ENCODE data around the gene ISM1. TPM values are rescaled to one million over a fixed set of nuclear protein-coding genes. Genes with fewer than 3 reads are reported as not detected.

The ISM1 gene
- polyA plus RNA-seq, 1 experiment: 0.25 TPM

- TF ChIP-seq CTCF (IDR thresholded peaks at IDR 0.05; ENCODE audit: insufficient read depth, low read depth, low read length): 0 out of 2 replicates have a peak, but pooled peaks have one; percentile 7
- CTCF ChIA-PET: interaction anchor here (0.6 to 1.3 kb wide), 3 partner anchors 40 to 81 kb away, joined by 3 to 5 read pairs (median 4); no protein-coding TSS in a partner anchor
- no peak for DNase-seq (ENCODE audit: low read depth)
- peak overlapping the region; percentile 36 for H3K4me3 ChIP-seq (ENCODE audit: low read depth, low read length)
- POLR2A ChIA-PET: no interaction called here
- no peaks in the 10 kb centered on the region for H3K36me3 ChIP-seq (ENCODE audit: control insufficient read depth, insufficient read depth, low read length)
- peaks cover 32% of the 10 kb centered on the region for H3K27me3 ChIP-seq (ENCODE audit: control insufficient read depth, insufficient read depth, low read length)
These were observed 722 bp downstream of the ISM1 start for GRCh38 chr20:13221673-13222318.

DNA sequence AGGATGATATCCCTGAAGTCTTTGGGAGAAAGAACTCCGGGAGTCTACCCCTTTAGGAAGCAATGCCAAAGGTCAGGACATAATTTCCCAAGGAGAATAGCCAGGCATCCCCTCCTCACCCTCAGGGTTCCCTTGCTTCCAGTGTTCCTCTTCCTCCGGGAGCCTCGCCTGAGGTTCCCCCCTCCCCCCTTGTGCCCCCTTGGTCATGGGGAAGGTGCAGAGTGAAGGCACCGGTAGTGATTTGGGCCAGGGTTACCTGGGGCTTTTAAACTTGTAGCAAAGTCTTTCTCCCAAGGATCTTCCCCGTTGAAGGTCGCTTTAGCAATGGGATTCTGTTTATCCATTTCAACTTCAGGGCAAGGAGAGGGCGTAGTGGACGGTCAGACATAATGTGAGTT is 1.2 kb downstream of the ISM1 start:
- no peak for TF ChIP-seq CTCF (IDR thresholded peaks at IDR 0.05; ENCODE audit: insufficient read depth, low read depth, low read length)
- Histone ChIP-seq H3K36me3 (ENCODE audit: control insufficient read depth, insufficient read depth, low read length) (no peaks in the 10 kb centered on the region), H3K4me3 (ENCODE audit: low read depth, low read length) (no peak overlapping the region), H3K27me3 (ENCODE audit: control insufficient read depth, insufficient read depth, low read length) (peaks cover 32% of the 10 kb centered on the region)
- POLR2A ChIA-PET: no interaction called here
- CTCF ChIA-PET: interaction anchor here (1.0 to 1.3 kb wide), 2 partner anchors 40 to 80 kb away, joined by 4 to 5 read pairs; no protein-coding TSS in a partner anchor
- DNase-seq (ENCODE audit: low read depth): no peak

- no peak for TF ChIP-seq CTCF (IDR thresholded peaks at IDR 0.05; ENCODE audit: insufficient read depth, low read depth, low read length)
- POLR2A ChIA-PET: no interaction called here
- no peaks in the 10 kb centered on the region for H3K36me3 ChIP-seq (ENCODE audit: control insufficient read depth, insufficient read depth, low read length)
- no peak overlapping the region for H3K4me3 ChIP-seq (ENCODE audit: low read depth, low read length)
- CTCF ChIA-PET: no interaction called here
- peaks cover 30% of the 10 kb centered on the region for H3K27me3 ChIP-seq (ENCODE audit: control insufficient read depth, insufficient read depth, low read length)
- no peak for DNase-seq (ENCODE audit: low read depth)
These were observed 2.9 kb downstream of the ISM1 start for GRCh38 chr20:13223736-13224520.

GRCh38 chr20:13226367-13226766 is 5.3 kb downstream of the ISM1 start:
- no peaks in the 10 kb centered on the region for H3K36me3 ChIP-seq (ENCODE audit: control insufficient read depth, insufficient read depth, low read length)
- H3K4me3 ChIP-seq (ENCODE audit: low read depth, low read length): no peak overlapping the region
- TF ChIP-seq CTCF (IDR thresholded peaks at IDR 0.05; ENCODE audit: insufficient read depth, low read depth, low read length): no peak
- H3K27me3 ChIP-seq (ENCODE audit: control insufficient read depth, insufficient read depth, low read length): peaks cover 12% of the 10 kb centered on the region
- POLR2A ChIA-PET: no interaction called here
- no peak for DNase-seq (ENCODE audit: low read depth)
- CTCF ChIA-PET: interaction anchor here (2.3 kb wide), 1 partner anchor 76 kb away, joined by 6 read pairs; no protein-coding TSS in a partner anchor

GRCh38 chr20:13228771-13229170 is 7.7 kb downstream of the ISM1 start:
- H3K36me3 ChIP-seq (ENCODE audit: control insufficient read depth, insufficient read depth, low read length): no peaks in the 10 kb centered on the region
- ChIA-PET CTCF (no interaction called here), POLR2A (no interaction called here)
- peaks cover 2% of the 10 kb centered on the region; the same call in 1 of the 2 replicates for H3K27me3 ChIP-seq (ENCODE audit: control insufficient read depth, insufficient read depth, low read length)
- TF ChIP-seq CTCF (IDR thresholded peaks at IDR 0.05; ENCODE audit: insufficient read depth, low read depth, low read length): no peak
- no peak overlapping the region for H3K4me3 ChIP-seq (ENCODE audit: low read depth, low read length)
- DNase-seq (ENCODE audit: low read depth): no peak
